ENCODE results near the gene DPEP2. TPM values are rescaled to one million over a fixed set of nuclear protein-coding genes. Genes with fewer than 3 reads are reported as not detected.
A peak's percentile ranks its signal among the peaks of the same experiment; 100 is the strongest.

The DPEP2 gene
- total RNA-seq, 2 experiments from 2014 or later = 5.6 to 5.9 TPM

DNA sequence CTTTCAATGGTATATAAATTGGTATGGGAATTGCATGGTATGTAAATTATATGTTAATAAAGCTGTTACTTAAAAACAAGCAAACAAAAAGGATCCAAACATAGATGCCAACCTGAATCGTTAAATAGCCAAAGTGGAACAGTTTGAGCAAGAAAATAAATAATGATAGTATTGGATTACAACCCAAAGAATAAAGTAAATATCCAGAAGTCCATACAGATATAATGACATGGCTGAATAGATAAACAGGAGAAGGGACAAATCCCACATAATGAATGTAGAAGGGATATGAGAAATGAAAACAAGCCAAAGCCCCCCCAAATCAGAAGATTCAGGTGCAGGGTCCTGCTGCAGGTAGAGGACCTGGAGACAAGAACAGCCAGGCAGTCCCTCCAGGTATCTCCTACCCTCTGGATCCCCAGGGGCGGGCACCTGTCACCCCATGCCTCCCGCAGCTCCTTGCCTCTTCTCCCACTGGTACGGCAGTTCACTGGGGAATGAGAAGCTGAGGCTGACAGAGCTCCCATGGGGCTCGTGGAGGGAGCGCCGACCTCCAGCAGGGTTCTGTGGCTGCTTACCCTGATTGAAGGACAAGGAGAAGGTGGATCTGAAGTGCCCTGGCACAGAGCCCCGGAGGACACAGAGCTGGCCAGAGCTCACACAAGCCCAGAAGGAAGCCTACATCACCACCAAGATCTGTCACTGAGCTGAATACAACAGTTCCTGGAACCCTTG, 45.5 kb downstream of the DPEP2 start:
- ChIA-PET CTCF (no interaction called here), POLR2A (interaction anchor here (0.6 kb wide), 1 partner anchor 21 kb away, joined by 4 read pairs; no protein-coding TSS in a partner anchor)
- Mint-ChIP-seq H3K27me3 (ENCODE audit: low read depth) (no peaks in the 10 kb centered on the region), H3K4me3 (no peak overlapping the region), H3K9me3 (ENCODE audit: insufficient read depth) (no peaks in the 10 kb centered on the region), H3K27ac (peak overlapping the region; percentile 15), H3K4me1 (ENCODE audit: low read depth) (no peaks in the 10 kb centered on the region), H3K36me3 (ENCODE audit: low read depth) (peaks cover 30% of the 10 kb centered on the region)
- DNase-seq (no peak), ATAC-seq (no peak)

- no peak overlapping the region for H3K27ac Mint-ChIP-seq
- CTCF ChIA-PET = interaction anchor here (1.3 to 1.5 kb wide), 2 partner anchors 11 to 135 kb away, joined by 4 to 5 read pairs; no protein-coding TSS in a partner anchor
- DNase-seq (no peak), ATAC-seq (no peak)
- POLR2A ChIA-PET = interaction anchor here (1.0 to 1.6 kb wide), 2 partner anchors 16 to 89 kb away, joined by 3 to 5 read pairs; no protein-coding TSS in a partner anchor
- H3K4me1 Mint-ChIP-seq (ENCODE audit: low read depth) = no peaks in the 10 kb centered on the region
- peaks cover 25% of the 10 kb centered on the region for H3K36me3 Mint-ChIP-seq (ENCODE audit: low read depth)
- no peaks in the 10 kb centered on the region for H3K27me3 Mint-ChIP-seq (ENCODE audit: low read depth)
- no peaks in the 10 kb centered on the region for H3K9me3 Mint-ChIP-seq (ENCODE audit: insufficient read depth)
- H3K4me3 Mint-ChIP-seq = no peak overlapping the region
Measured at GRCh38 chr16:67951485-67951884, 47.8 kb downstream of the DPEP2 start.

- Mint-ChIP-seq H3K27ac (no peak overlapping the region), H3K9me3 (ENCODE audit: insufficient read depth) (no peaks in the 10 kb centered on the region), H3K4me3 (no peak overlapping the region), H3K4me1 (ENCODE audit: low read depth) (no peaks in the 10 kb centered on the region), H3K27me3 (ENCODE audit: low read depth) (no peaks in the 10 kb centered on the region), H3K36me3 (ENCODE audit: low read depth) (peaks cover 31% of the 10 kb centered on the region)
- ATAC-seq (no peak), DNase-seq (no peak)
- ChIA-PET POLR2A (interaction anchor here (1.6 kb wide), 1 partner anchor 15 kb away, joined by 5 read pairs; no protein-coding TSS in a partner anchor), CTCF (interaction anchor here (1.3 to 1.5 kb wide), 2 partner anchors 9 to 134 kb away, joined by 4 to 5 read pairs; no protein-coding TSS in a partner anchor)
Measured at GRCh38 chr16:67950335-67950843, 48.9 kb downstream of the DPEP2 start.

DNA sequence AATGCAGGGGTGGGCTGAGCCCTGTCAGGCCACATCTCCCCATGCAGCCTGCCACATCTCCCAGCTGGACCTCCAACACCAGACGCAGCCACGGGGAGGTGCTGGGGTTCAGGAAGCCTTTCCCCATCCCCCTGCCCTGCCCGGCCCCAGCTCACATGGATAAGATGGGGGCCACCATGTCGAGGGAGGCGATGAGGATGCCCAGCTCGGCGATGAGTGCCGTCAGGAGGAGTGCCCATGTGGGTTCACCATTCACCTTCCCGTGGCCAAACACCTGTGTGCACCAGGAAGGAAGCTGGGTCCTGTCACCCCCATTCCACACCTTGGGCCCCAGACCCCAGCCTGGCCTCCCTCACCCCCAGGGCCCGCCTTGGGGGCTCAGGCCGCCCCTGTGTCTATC, 49.6 kb downstream of the DPEP2 start:
- Mint-ChIP-seq H3K4me1 (ENCODE audit: low read depth) (no peaks in the 10 kb centered on the region), H3K36me3 (ENCODE audit: low read depth) (peaks cover 31% of the 10 kb centered on the region), H3K27ac (no peak overlapping the region), H3K9me3 (ENCODE audit: insufficient read depth) (no peaks in the 10 kb centered on the region), H3K27me3 (ENCODE audit: low read depth) (no peaks in the 10 kb centered on the region), H3K4me3 (no peak overlapping the region)
- no peak for ATAC-seq
- no peak for DNase-seq
- POLR2A ChIA-PET = interaction anchor here (0.6 kb wide), 1 partner anchor 13 kb away, joined by 3 read pairs; the partner anchor contains the start of gene PSMB10
- CTCF ChIA-PET = no interaction called here

GRCh38 chr16:67948015-67948414, 51.3 kb downstream of the DPEP2 start:
- no peaks in the 10 kb centered on the region for H3K4me1 Mint-ChIP-seq (ENCODE audit: low read depth)
- H3K9me3 Mint-ChIP-seq (ENCODE audit: insufficient read depth) = no peaks in the 10 kb centered on the region
- peaks cover 28% of the 10 kb centered on the region for H3K36me3 Mint-ChIP-seq (ENCODE audit: low read depth)
- no peak overlapping the region for H3K27ac Mint-ChIP-seq
- H3K4me3 Mint-ChIP-seq = no peak overlapping the region
- ChIA-PET POLR2A (no interaction called here), CTCF (interaction anchor here (1.0 kb wide), 1 partner anchor 93 kb away, joined by 3 read pairs; no protein-coding TSS in a partner anchor)
- ATAC-seq (no peak), DNase-seq (no peak)
- H3K27me3 Mint-ChIP-seq (ENCODE audit: low read depth) = no peaks in the 10 kb centered on the region

DNA sequence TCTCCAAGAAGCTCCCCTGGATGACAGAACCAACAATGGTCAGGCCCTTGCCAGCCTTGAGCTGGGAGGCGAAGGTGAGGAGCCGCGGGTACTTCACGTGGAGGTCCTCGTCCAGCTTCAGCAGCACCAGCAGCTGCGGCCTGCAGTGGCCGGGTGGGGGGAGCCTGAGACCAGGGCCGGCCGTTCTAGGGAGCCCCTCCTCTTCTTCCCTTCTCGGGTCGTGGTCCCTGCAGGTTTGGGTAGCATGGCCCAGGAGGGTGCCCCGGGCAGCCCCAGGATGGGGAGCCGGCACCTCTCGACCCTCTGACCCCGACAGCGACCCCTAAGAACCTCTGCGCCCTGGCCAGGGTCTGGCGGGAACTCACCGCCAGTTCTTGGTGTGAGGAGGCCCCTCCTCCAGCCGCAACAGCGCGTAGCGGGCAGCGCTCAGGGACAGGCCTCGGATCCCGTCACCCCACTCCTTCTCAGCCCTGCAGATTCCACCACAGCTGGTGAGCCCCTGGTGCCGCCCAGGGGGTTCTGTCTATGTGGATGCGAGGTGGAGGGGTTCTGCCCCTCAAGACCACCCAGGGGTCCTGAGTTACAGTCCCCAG, 52.2 kb downstream of the DPEP2 start:
- no peak for ATAC-seq
- DNase-seq = no peak
- Mint-ChIP-seq H3K4me3 (no peak overlapping the region), H3K27me3 (ENCODE audit: low read depth) (no peaks in the 10 kb centered on the region), H3K4me1 (ENCODE audit: low read depth) (peaks cover 2% of the 10 kb centered on the region), H3K27ac (no peak overlapping the region), H3K36me3 (ENCODE audit: low read depth) (peaks cover 28% of the 10 kb centered on the region), H3K9me3 (ENCODE audit: insufficient read depth) (no peaks in the 10 kb centered on the region)
- ChIA-PET POLR2A (interaction anchor here (3.4 kb wide), 1 partner anchor 11 kb away, joined by 17 read pairs; the partner anchor contains the start of gene PSMB10), CTCF (interaction anchor here (1.0 kb wide), 1 partner anchor 94 kb away, joined by 3 read pairs; no protein-coding TSS in a partner anchor)

GRCh38 chr16:67946128-67946569, 53.1 kb downstream of the DPEP2 start:
- CTCF ChIA-PET = interaction anchor here (1.1 kb wide), 1 partner anchor 9 kb away, joined by 4 read pairs; the partner anchor contains the start of gene PSMB10
- no peaks in the 10 kb centered on the region for H3K27me3 Mint-ChIP-seq (ENCODE audit: low read depth)
- H3K36me3 Mint-ChIP-seq (ENCODE audit: low read depth) = peaks cover 30% of the 10 kb centered on the region
- peak overlapping the region; percentile 15 for H3K27ac Mint-ChIP-seq
- no peak overlapping the region for H3K4me3 Mint-ChIP-seq
- peaks cover 11% of the 10 kb centered on the region for H3K4me1 Mint-ChIP-seq (ENCODE audit: low read depth)
- ATAC-seq = no peak
- H3K9me3 Mint-ChIP-seq (ENCODE audit: insufficient read depth) = no peaks in the 10 kb centered on the region
- POLR2A ChIA-PET = interaction anchor here (3.4 kb wide), 1 partner anchor 10 kb away, joined by 17 read pairs; the partner anchor contains the start of gene PSMB10
- no peak for DNase-seq

DNA sequence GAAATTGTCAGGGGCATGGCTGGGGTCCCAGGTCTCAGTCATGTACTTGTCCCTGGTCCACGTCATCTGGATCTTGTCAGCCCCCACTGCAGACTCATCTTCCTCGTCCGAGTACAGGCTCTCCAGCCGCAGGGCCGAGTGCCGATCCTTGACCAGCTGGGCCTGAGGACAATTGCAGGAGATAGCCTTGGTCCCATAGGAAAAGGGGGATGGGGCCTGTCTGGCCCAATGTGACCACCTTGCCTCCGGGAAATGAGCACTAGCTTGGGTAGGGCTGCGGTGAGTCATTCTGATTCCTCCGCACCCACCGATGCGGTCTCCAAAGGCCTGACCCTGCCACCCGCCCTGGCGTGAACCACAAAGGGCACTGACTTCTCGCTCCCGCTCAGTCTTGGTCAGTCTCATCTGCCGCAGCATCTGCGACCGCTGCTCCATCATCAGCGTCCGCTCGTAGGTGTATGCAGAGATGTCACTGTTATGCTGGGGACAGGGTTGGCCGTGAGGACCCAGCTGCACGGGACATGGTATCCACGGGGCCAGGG, 53.8 kb downstream of the DPEP2 start:
- Mint-ChIP-seq H3K36me3 (ENCODE audit: low read depth) (peaks cover 32% of the 10 kb centered on the region), H3K9me3 (ENCODE audit: insufficient read depth) (no peaks in the 10 kb centered on the region), H3K4me1 (ENCODE audit: low read depth) (peaks cover 17% of the 10 kb centered on the region), H3K4me3 (no peak overlapping the region), H3K27ac (no peak overlapping the region), H3K27me3 (ENCODE audit: low read depth) (no peaks in the 10 kb centered on the region)
- CTCF ChIA-PET = interaction anchor here (0.6 to 1.1 kb wide), 3 partner anchors 9 to 818 kb away, joined by 3 to 4 read pairs (median 4); partner anchors contain the start of gene PSMB10
- DNase-seq (no peak), ATAC-seq (no peak)
- POLR2A ChIA-PET = interaction anchor here (3.4 kb wide), 1 partner anchor 9 kb away, joined by 17 read pairs; the partner anchor contains the start of gene PSMB10

DNA sequence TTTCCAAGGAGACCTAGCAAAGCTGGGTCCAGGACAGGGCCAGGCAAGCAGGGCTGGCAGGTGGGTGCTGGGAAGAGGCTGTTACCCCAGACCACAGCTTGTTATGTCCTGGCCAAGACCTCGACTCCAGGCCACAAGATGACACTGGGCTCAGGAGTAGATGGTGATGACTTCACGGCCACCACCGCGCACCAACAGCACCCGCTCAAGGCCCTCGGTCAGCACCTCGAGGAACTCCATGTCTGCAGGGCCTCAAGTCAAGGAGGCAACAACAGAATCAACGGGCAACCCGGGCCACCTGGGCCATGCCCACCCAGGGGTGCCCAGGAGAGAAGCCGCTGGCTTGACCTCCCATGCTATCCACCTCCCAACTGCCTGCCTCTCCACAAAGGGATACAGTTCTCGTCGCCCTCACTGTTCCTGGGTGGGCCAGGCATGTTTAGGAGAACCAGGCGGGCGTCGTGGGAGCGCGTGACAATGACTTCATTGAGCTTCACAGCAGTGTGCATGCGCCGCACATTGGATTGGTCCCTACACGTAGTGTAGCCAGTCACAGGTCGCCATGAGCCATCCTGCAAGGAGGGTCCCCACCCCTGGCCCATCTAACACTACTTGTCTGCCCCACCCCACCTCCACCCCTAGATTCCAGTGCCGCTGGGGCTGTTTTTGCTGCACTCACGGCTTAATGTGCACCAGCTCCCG, 54.4 kb downstream of the DPEP2 start:
- ChIA-PET CTCF (interaction anchor here (0.6 to 1.3 kb wide), 4 partner anchors 8 to 817 kb away, joined by 3 to 4 read pairs (median 4); partner anchors contain the start of gene PSMB10), POLR2A (interaction anchor here (3.4 kb wide), 1 partner anchor 9 kb away, joined by 17 read pairs; the partner anchor contains the start of gene PSMB10)
- Mint-ChIP-seq H3K27me3 (ENCODE audit: low read depth) (no peaks in the 10 kb centered on the region), H3K36me3 (ENCODE audit: low read depth) (peaks cover 34% of the 10 kb centered on the region), H3K4me1 (ENCODE audit: low read depth) (peaks cover 23% of the 10 kb centered on the region), H3K9me3 (ENCODE audit: insufficient read depth) (no peaks in the 10 kb centered on the region), H3K4me3 (no peak overlapping the region), H3K27ac (no peak overlapping the region)
- no peak for ATAC-seq
- DNase-seq = no peak

GRCh38 chr16:67943619-67944504, 55.4 kb downstream of the DPEP2 start, which contains the start of gene LCAT:
Gene LCAT (minus strand): TSS chr16:67944120. CDS start chr16:67944101, 19 bp downstream.
- no peaks in the 10 kb centered on the region for H3K27me3 Mint-ChIP-seq (ENCODE audit: low read depth)
- DNase-seq = no peak
- H3K27ac Mint-ChIP-seq = no peak within 1 kb of the TSS
- no peak within 1 kb of the TSS for H3K4me3 Mint-ChIP-seq
- H3K4me1 Mint-ChIP-seq (ENCODE audit: low read depth) = peaks cover 32% of the 10 kb centered on the region
- CTCF ChIA-PET = interaction anchor here (1.3 to 5.5 kb wide), 2 partner anchors 60 to 96 kb away, joined by 4 to 27 read pairs; no protein-coding TSS in a partner anchor
- POLR2A ChIA-PET = interaction anchor here (3.4 kb wide), 1 partner anchor 8 kb away, joined by 17 read pairs; the partner anchor contains the start of gene PSMB10
- no peak for ATAC-seq
- H3K9me3 Mint-ChIP-seq (ENCODE audit: insufficient read depth) = no peaks in the 10 kb centered on the region
- peaks cover 40% of the 10 kb centered on the region for H3K36me3 Mint-ChIP-seq (ENCODE audit: low read depth)

Data from activated CD8-positive, alpha-beta T cell treated with anti-CD3 and anti-CD28 coated beads, Interleukin-2, amount 10 ng/mL, durations not matched to agents 7 days and 5 days (primary cell).